Natural killer cell (primary cell): ENCODE results near the gene TMC6. TPM values are rescaled to one million over a fixed set of nuclear protein-coding genes. Genes with fewer than 3 reads are reported as not detected.

ENCODE experiments used
- ATAC-seq, 3 donors: fragments of 150-1000 bp in 2 of 3; fragments of 200-7000 bp in 1 of 3; cut with Tn5 transposase; 1 replicate in 1 of 3; 2 replicates in 2 of 3; pipeline ENCODE4 v1.10.0; 2021; ENCODE audit warnings: mild to moderate bottlenecking in 2 of 3, moderate library complexity in 2 of 3
- DNase-seq, 2 donors: peaks; one replicate each; pipeline versions ENCODE4 v3.0.0 to v3.0.0-alpha.2; 2013 to 2021; ENCODE audit warnings: mixed read lengths in 1 of 2
- H3K27ac ChIP-seq: one replicate; pipeline ENCODE4 v1.5.1; 2013; ENCODE audit warnings: mild to moderate bottlenecking, low read length
- H3K27me3 ChIP-seq: one replicate; pipeline ENCODE4 v1.6.1; 2013; ENCODE audit warnings: low read length; ENCODE audit not compliant: control insufficient read depth, insufficient read depth
- H3K36me3 ChIP-seq: one replicate; pipeline ENCODE4 v1.6.1; 2013; ENCODE audit warnings: low read length; ENCODE audit not compliant: control insufficient read depth, insufficient read depth
- H3K4me1 ChIP-seq: one replicate; pipeline ENCODE4 v1.6.1; 2013; ENCODE audit warnings: low read length; ENCODE audit not compliant: control insufficient read depth, insufficient read depth
- H3K4me3 ChIP-seq: one replicate; pipeline ENCODE4 v1.5.1; 2013; ENCODE audit warnings: low read length
- H3K9me3 ChIP-seq: one replicate; pipeline ENCODE4 v1.6.1; 2013; ENCODE audit warnings: low read length; ENCODE audit not compliant: control insufficient read depth, insufficient read depth
- H3K27ac Mint-ChIP-seq, 2 donors: one replicate each; pipeline ENCODE4 v1.8.0; 2022; ENCODE audit warnings: mild to moderate bottlenecking in 2 of 2, mixed read lengths in 2 of 2, moderate library complexity in 1 of 2
- H3K27me3 Mint-ChIP-seq, 2 donors: one replicate each; pipeline ENCODE4 v1.8.0; 2022; ENCODE audit warnings: low read depth in 2 of 2, mixed read lengths in 2 of 2
- H3K36me3 Mint-ChIP-seq: one replicate; pipeline ENCODE4 v1.8.0; 2022; ENCODE audit warnings: mixed read lengths
- H3K4me1 Mint-ChIP-seq, 2 donors: one replicate each; pipeline ENCODE4 v1.8.0; 2022; ENCODE audit warnings: mixed read lengths in 2 of 2
- H3K4me3 Mint-ChIP-seq: one replicate; pipeline ENCODE4 v1.8.0; 2022; ENCODE audit warnings: mild to moderate bottlenecking, moderate library complexity, mixed read lengths
- H3K9me3 Mint-ChIP-seq, 2 donors: one replicate each; pipeline ENCODE4 v1.8.0; 2022; ENCODE audit warnings: mixed read lengths in 2 of 2
- WGBS: methylation state at CpG from one replicate; pipeline ENCODE4 v1.1.7; 2013; ENCODE audit warnings: missing lambda C conversion rate; ENCODE audit not compliant: insufficient coverage; 5-methylcytosine and 5-hydroxymethylcytosine counted together
- intact Hi-C: fragments of 100-400 bp; cut with micrococcal nuclease; formaldehyde crosslinking; loops from one replicate; pipeline ENCODE4 v1.14.2; 2022
- total RNA-seq, 4 donors: library from RNA; stranded (reverse); fragments of 120-200 nt in 1 of 4; gene quantifications; one replicate each; pipeline versions ENCODE4 v1.2.3 to v1.2.4, GENCODE V29; 2013 to 2022
- TF ChIP-seq, protein P1 (sequence below): fragments of 200-600 bp; IDR thresholded peaks from one replicate; pipeline ENCODE4 v1.8.0; 2022; ENCODE audit warnings: antibody characterized with exemption

Gene TMC6
- total RNA-seq, 3 donors from 2014 or later (not counting 1 experiment from before 2014, with no cell fraction given): 653 to 825 (median 687) TPM

GRCh38 chr17:78147315-78147998 is 18.9 kb upstream of the TMC6 start:
- 37% methylated on average over 7 of the region's 8 CpGs for WGBS
- ATAC-seq (peak in 1 of 3 donors; percentile 54), DNase-seq (peak in 1 of 2 donors; percentile 54)
- Histone ChIP-seq H3K27me3 (no peaks in the 10 kb centered on the region), H3K4me3 (no peak overlapping the region), H3K27ac (peak overlapping the region; percentile 78), H3K4me1 (peaks cover 60% of the 10 kb centered on the region), H3K9me3 (no peaks in the 10 kb centered on the region), H3K36me3 (peaks cover 3% of the 10 kb centered on the region)
- H3K27ac Mint-ChIP-seq: no peak overlapping the region
- peaks cover 9 to 22% of the 10 kb centered on the region in 2 donors for H3K4me1 Mint-ChIP-seq
- no peaks in the 10 kb centered on the region for H3K36me3 Mint-ChIP-seq
- H3K4me3 Mint-ChIP-seq: no peak overlapping the region
- intact Hi-C loops: no loop called here
- H3K27me3 Mint-ChIP-seq: peaks cover 0 to 5% of the 10 kb centered on the region in 2 donors
- no peaks in the 10 kb centered on the region for H3K9me3 Mint-ChIP-seq
- TF ChIP-seq, protein P1, sequence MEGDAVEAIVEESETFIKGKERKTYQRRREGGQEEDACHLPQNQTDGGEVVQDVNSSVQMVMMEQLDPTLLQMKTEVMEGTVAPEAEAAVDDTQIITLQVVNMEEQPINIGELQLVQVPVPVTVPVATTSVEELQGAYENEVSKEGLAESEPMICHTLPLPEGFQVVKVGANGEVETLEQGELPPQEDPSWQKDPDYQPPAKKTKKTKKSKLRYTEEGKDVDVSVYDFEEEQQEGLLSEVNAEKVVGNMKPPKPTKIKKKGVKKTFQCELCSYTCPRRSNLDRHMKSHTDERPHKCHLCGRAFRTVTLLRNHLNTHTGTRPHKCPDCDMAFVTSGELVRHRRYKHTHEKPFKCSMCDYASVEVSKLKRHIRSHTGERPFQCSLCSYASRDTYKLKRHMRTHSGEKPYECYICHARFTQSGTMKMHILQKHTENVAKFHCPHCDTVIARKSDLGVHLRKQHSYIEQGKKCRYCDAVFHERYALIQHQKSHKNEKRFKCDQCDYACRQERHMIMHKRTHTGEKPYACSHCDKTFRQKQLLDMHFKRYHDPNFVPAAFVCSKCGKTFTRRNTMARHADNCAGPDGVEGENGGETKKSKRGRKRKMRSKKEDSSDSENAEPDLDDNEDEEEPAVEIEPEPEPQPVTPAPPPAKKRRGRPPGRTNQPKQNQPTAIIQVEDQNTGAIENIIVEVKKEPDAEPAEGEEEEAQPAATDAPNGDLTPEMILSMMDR: no peak

- intact Hi-C loops: no loop called here
- H3K27ac Mint-ChIP-seq: no peak overlapping the region
Measured at GRCh38 chr17:78146881-78147280, 18.3 kb upstream of the TMC6 start.

GRCh38 chr17:78146471-78146869 is 17.9 kb upstream of the TMC6 start:
- H3K9me3 Mint-ChIP-seq: no peaks in the 10 kb centered on the region
- Histone ChIP-seq H3K4me3 (no peak overlapping the region), H3K9me3 (no peaks in the 10 kb centered on the region), H3K27ac (peak overlapping the region; percentile 78), H3K27me3 (no peaks in the 10 kb centered on the region), H3K36me3 (peaks cover 13% of the 10 kb centered on the region), H3K4me1 (peaks cover 70% of the 10 kb centered on the region)
- no peaks in the 10 kb centered on the region for H3K36me3 Mint-ChIP-seq
- DNase-seq: no peak
- no peak overlapping the region for H3K27ac Mint-ChIP-seq
- H3K4me3 Mint-ChIP-seq: no peak overlapping the region
- H3K4me1 Mint-ChIP-seq: peaks cover 11 to 22% of the 10 kb centered on the region in 2 donors
- WGBS: 92% methylated on average over 7 of the region's 7 CpGs
- no peak for ATAC-seq
- H3K27me3 Mint-ChIP-seq: peaks cover 0 to 5% of the 10 kb centered on the region in 2 donors
- intact Hi-C loops: no loop called here
- TF ChIP-seq, protein P1: no peak

More at GRCh38 chr17:78146881-78147280, 18.3 kb upstream of the TMC6 start:
- Mint-ChIP-seq H3K27me3 (peaks cover 0 to 5% of the 10 kb centered on the region in 2 donors), H3K4me3 (no peak overlapping the region), H3K4me1 (peaks cover 11 to 22% of the 10 kb centered on the region in 2 donors), H3K36me3 (no peaks in the 10 kb centered on the region), H3K9me3 (no peaks in the 10 kb centered on the region)
- H3K9me3 ChIP-seq: no peaks in the 10 kb centered on the region
- peaks cover 9% of the 10 kb centered on the region for H3K36me3 ChIP-seq
- TF ChIP-seq, protein P1: no peak
- no peaks in the 10 kb centered on the region for H3K27me3 ChIP-seq
- peak overlapping the region; percentile 78 for H3K27ac ChIP-seq
- DNase-seq: no peak
- peaks cover 66% of the 10 kb centered on the region for H3K4me1 ChIP-seq
- 92% methylated on average over 6 of the region's 6 CpGs for WGBS
- H3K4me3 ChIP-seq: no peak overlapping the region
- ATAC-seq: no peak
